Measurements from ENCODE around the gene BTBD16. TPM values are rescaled to one million over a fixed set of nuclear protein-coding genes. Genes with fewer than 3 reads are reported as not detected.

BTBD16 gene
- total RNA-seq, 4 donors from 2014 or later = 0.85 to 10.2 (median 5.1) TPM

GRCh38 chr10:122380703-122381102 is 109.6 kb downstream of the BTBD16 start:
- no peak overlapping the region for H3K4me3 ChIP-seq
- TF ChIP-seq CTCF (IDR thresholded peaks at IDR 0.05) = no peak
- TF ChIP-seq POLR2A (IDR thresholded peaks at IDR 0.05) = no peak
- H3K27me3 ChIP-seq = no peaks in the 10 kb centered on the region
- H3K9me3 ChIP-seq = no peaks in the 10 kb centered on the region
- 73% methylated on average over 4 of the region's 4 CpGs for WGBS
- H3K36me3 ChIP-seq = no peaks in the 10 kb centered on the region
- no peak for DNase-seq (ENCODE audit: low spot score in 2 of 2)
- H3K4me1 ChIP-seq = peaks cover 33% of the 10 kb centered on the region
- H3K27ac ChIP-seq = no peak overlapping the region

- DNase-seq (ENCODE audit: low spot score in 2 of 2) = no peak
- H3K9me3 ChIP-seq = no peaks in the 10 kb centered on the region
- no peaks in the 10 kb centered on the region for H3K27me3 ChIP-seq
- 93% methylated on average over 2 of the region's 2 CpGs for WGBS
- H3K4me3 ChIP-seq = no peak overlapping the region
- TF ChIP-seq POLR2AphosphoS5 (IDR thresholded peaks at IDR 0.05) = no peak
- TF ChIP-seq POLR2A (IDR thresholded peaks at IDR 0.05) = no peak
- TF ChIP-seq CTCF (IDR thresholded peaks at IDR 0.05) = no peak
- no peak for TF ChIP-seq EP300 (IDR thresholded peaks at IDR 0.05)
- peaks cover 28% of the 10 kb centered on the region for H3K4me1 ChIP-seq
- H3K27ac ChIP-seq = no peak overlapping the region
- no peaks in the 10 kb centered on the region for H3K36me3 ChIP-seq
Measured at GRCh38 chr10:122381680-122382079, 110.6 kb downstream of the BTBD16 start.

GRCh38 chr10:122386514-122386913 is 115.4 kb downstream of the BTBD16 start:
- TF ChIP-seq CTCF (IDR thresholded peaks at IDR 0.05) (no peak), POLR2AphosphoS5 (IDR thresholded peaks at IDR 0.05) (no peak), POLR2A (IDR thresholded peaks at IDR 0.05) (no peak), EP300 (IDR thresholded peaks at IDR 0.05) (no peak)
- Histone ChIP-seq H3K9me3 (no peaks in the 10 kb centered on the region), H3K4me3 (no peak overlapping the region), H3K4me1 (peaks cover 11% of the 10 kb centered on the region), H3K27ac (no peak overlapping the region), H3K36me3 (no peaks in the 10 kb centered on the region), H3K27me3 (no peaks in the 10 kb centered on the region)
- WGBS = 57% methylated on average over 2 of the region's 2 CpGs
- no peak for DNase-seq (ENCODE audit: low spot score in 2 of 2)

- Histone ChIP-seq H3K9me3 (no peaks in the 10 kb centered on the region), H3K27me3 (no peaks in the 10 kb centered on the region), H3K4me3 (no peak overlapping the region), H3K4me1 (peaks cover 15% of the 10 kb centered on the region), H3K36me3 (no peaks in the 10 kb centered on the region), H3K27ac (no peak overlapping the region)
- WGBS = 100% methylated on average over 2 of the region's 2 CpGs
- no peak for DNase-seq (ENCODE audit: low spot score in 2 of 2)
- TF ChIP-seq CTCF (IDR thresholded peaks at IDR 0.05) = no peak
- TF ChIP-seq EP300 (IDR thresholded peaks at IDR 0.05) = no peak
- TF ChIP-seq POLR2A (IDR thresholded peaks at IDR 0.05) = no peak
Measured at GRCh38 chr10:122387572-122387971, 116.5 kb downstream of the BTBD16 start.

Other genes starting within 250 kb of the BTBD16 start
- 10 to 100 TPM; 68.2 to 91.6 (median 78.8) TPM for gene PLEKHA1, start 103.4 kb downstream of the BTBD16 start, total RNA-seq
- gene ARMS2, start 183.4 kb downstream of the BTBD16 start, total RNA-seq = under 1 TPM in 1 of 4 donors, not detected in 3; 0.72 TPM
- gene HTRA1, start 190.3 kb downstream of the BTBD16 start, total RNA-seq = 10 to 100 TPM; 55.2 to 99.5 (median 80.6) TPM